A549 (cell line): ENCODE data around the gene GPR78. TPM values are rescaled to one million over a fixed set of nuclear protein-coding genes. Genes with fewer than 3 reads are reported as not detected.
A peak's percentile ranks its signal among the peaks of the same experiment; 100 is the strongest.
"Not testable (repeated sequence)": the region's sequence is repeated elsewhere in the genome, so short reads cannot be mapped to it uniquely, and the experiment has no call there.

Experiments
- ATAC-seq, 2 experiments: fragments of 200-7000 bp in 1 of 2; fragments of >200 bp in 1 of 2; cut with Nextera tagmentation in 1 of 2; cut with Tn5 transposase in 1 of 2; 3 replicates each; pipeline versions ENCODE4 v1.8.0 to v1.9.1; 2018 to 2020; ENCODE audit warnings: mild to moderate bottlenecking in 1 of 2, moderate library complexity in 1 of 2
- CTCF ChIA-PET: fragments of 300-600 bp; sonication (Branson Sonifier 250); formaldehyde crosslinking; extraction: SDS; loops from one replicate; lab custom pipeline; 2021; ENCODE audit warnings: antibody characterized with exemption, inconsistent platforms; lab: Yijun Ruan, JAX
- POLR2A ChIA-PET: fragments of 350-600 bp; formaldehyde crosslinking; extraction: SDS; loops from one replicate; lab custom pipeline; 2021; ENCODE audit warnings: antibody characterized with exemption, inconsistent platforms; lab: Yijun Ruan, JAX
- DNase-seq, 2 experiments: peaks; one replicate each; pipeline versions ENCODE4 v3.0.0 to v3.0.0-alpha.2; 2011 to 2016; ENCODE audit warnings: low read depth in 1 of 2, low spot score in 1 of 2
- FAIRE-seq: peaks from 2 replicates; lab custom pipeline; 2011; peaks lifted over from hg19 to GRCh38; lab: Jason Lieb, UNC
- H3K27ac ChIP-seq, 2 experiments: fragments of >200 bp; sonication (Bioruptor Twin); formaldehyde crosslinking; 3 replicates each; pipeline ENCODE4 v1.5.1; 2016 to 2017
- H3K4me1 ChIP-seq: fragments of >200 bp; sonication (Bioruptor Twin); formaldehyde crosslinking; 3 replicates; pipeline ENCODE4 v1.6.1; 2016
- H3K4me2 ChIP-seq: fragments of >200 bp; sonication (Bioruptor Twin); formaldehyde crosslinking; 3 replicates; pipeline ENCODE4 v1.6.1; 2016
- H3K4me3 ChIP-seq: fragments of >200 bp; sonication (Bioruptor Twin); formaldehyde crosslinking; 3 replicates; pipeline ENCODE4 v1.5.1; 2016
- H3K9me3 ChIP-seq: fragments of >200 bp; sonication (Bioruptor Twin); formaldehyde crosslinking; 3 replicates; pipeline ENCODE4 v1.6.1; 2016
- WGBS: methylation state at CpG from one replicate; pipeline ENCODE4 v1.1.6; 2017; ENCODE audit errors: missing lambda C conversion rate; 5-methylcytosine and 5-hydroxymethylcytosine counted together
- polyA plus RNA-seq, 4 experiments: library from polyadenylated mRNA; depleted of rRNA in 3 of 4; stranded (reverse); fragments of >200 nt; fragmentation: RNase III in 1 of 4; extraction: RNeasy Plus Mini Kit Qiagen cat#74134 plus additional on column Dnase treatment in 1 of 4; gene quantifications; 2 replicates in 3 of 4; 3 replicates in 1 of 4; pipeline ENCODE4 v1.2.3, GENCODE V29; 2011 to 2017

The GPR78 gene
- polyA plus RNA-seq, 2 of the 4 experiments (the other 2 are of a cell fraction): 0.09 TPM; not detected in 1

GRCh38 chr4:8624601-8625272 is 44.5 kb downstream of the GPR78 start:
- FAIRE-seq, CTCF ChIA-PET, POLR2A ChIA-PET, H3K27ac ChIP-seq, H3K9me3 ChIP-seq, H3K4me2 ChIP-seq, DNase-seq, H3K4me1 ChIP-seq, H3K4me3 ChIP-seq: not testable (repeated sequence)
- peak; percentile 93 to 99 for ATAC-seq
- WGBS: no CpG with 5 or more reads among the region's 29 CpGs

- H3K4me1 ChIP-seq, H3K9me3 ChIP-seq, CTCF ChIA-PET, H3K4me2 ChIP-seq, POLR2A ChIA-PET, H3K27ac ChIP-seq, H3K4me3 ChIP-seq, DNase-seq, FAIRE-seq: not testable (repeated sequence)
- no CpG with 5 or more reads among the region's 29 CpGs for WGBS
- ATAC-seq: peak; percentile 93 to 98
These were observed 50.2 kb downstream of the GPR78 start for GRCh38 chr4:8630240-8630905.

GRCh38 chr4:8631896-8632295 is 51.7 kb downstream of the GPR78 start:
- H3K4me2 ChIP-seq, ATAC-seq, H3K9me3 ChIP-seq, CTCF ChIA-PET, FAIRE-seq, H3K4me1 ChIP-seq, H3K27ac ChIP-seq, DNase-seq, POLR2A ChIA-PET, H3K4me3 ChIP-seq: not testable (repeated sequence)
- no CpG with 5 or more reads among the region's 6 CpGs for WGBS

GRCh38 chr4:8634773-8635172 is 54.6 kb downstream of the GPR78 start:
- DNase-seq, ATAC-seq, H3K27ac ChIP-seq, H3K4me3 ChIP-seq, POLR2A ChIA-PET, H3K4me1 ChIP-seq, H3K4me2 ChIP-seq, CTCF ChIA-PET, H3K9me3 ChIP-seq, FAIRE-seq: not testable (repeated sequence)
- 58% methylated on average over 7 of the region's 11 CpGs for WGBS

GRCh38 chr4:8635897-8636554 is 55.8 kb downstream of the GPR78 start:
- H3K9me3 ChIP-seq, H3K4me1 ChIP-seq, H3K4me2 ChIP-seq, H3K4me3 ChIP-seq, POLR2A ChIA-PET, CTCF ChIA-PET, H3K27ac ChIP-seq, DNase-seq, FAIRE-seq: not testable (repeated sequence)
- ATAC-seq: peak; percentile 96 to 98
- no CpG with 5 or more reads among the region's 29 CpGs for WGBS

Other genes starting within 250 kb of the GPR78 start
- gene ACOX3, start 139.7 kb upstream of the GPR78 start, polyA plus RNA-seq (2011; rRNA removed): 4.9 and 5.1 TPM in 2 replicates
- gene ACOX3, start 139.7 kb upstream of the GPR78 start, polyA plus RNA-seq (2017; fragmentation: RNase III; extraction: RNeasy Plus Mini Kit Qiagen cat#74134 plus additional on column Dnase treatment): 8.2 to 8.7 TPM (median 8.2 TPM) in 3 replicates
- gene TRMT44, start 139.6 kb upstream of the GPR78 start, polyA plus RNA-seq (2011; rRNA removed): 6.0 and 7.0 TPM in 2 replicates
- gene TRMT44, start 139.6 kb upstream of the GPR78 start, polyA plus RNA-seq (2017; fragmentation: RNase III; extraction: RNeasy Plus Mini Kit Qiagen cat#74134 plus additional on column Dnase treatment): 4.9 to 5.0 TPM (median 5.0 TPM) in 3 replicates
- gene CPZ, start 12.4 kb downstream of the GPR78 start, polyA plus RNA-seq (2011; rRNA removed): 0.09 and 0.19 TPM in 2 replicates
- 0.09 to 0.33 TPM (median 0.21 TPM) in 3 replicates for gene CPZ, start 12.4 kb downstream of the GPR78 start, polyA plus RNA-seq (2017; fragmentation: RNase III; extraction: RNeasy Plus Mini Kit Qiagen cat#74134 plus additional on column Dnase treatment)